PC-9 (cell line): ENCODE results near the gene ADARB2. TPM values are rescaled to one million over a fixed set of nuclear protein-coding genes. Genes with fewer than 3 reads are reported as not detected.

Source experiments
- BruUV-seq: library from RNA; stranded (reverse); fragments of 400-500 nt; replicated peaks from 2 replicates; lab custom pipeline; 2021; lab: Mats Ljungman, UMichigan
- CTCF ChIA-PET: fragments of 300-600 bp; sonication (Branson Sonifier 250); formaldehyde crosslinking; loops from one replicate; lab custom pipeline; 2022; ENCODE audit warnings: antibody characterized with exemption; lab: Charles Lee
- POLR2A ChIA-PET: fragments of 300-600 bp; sonication (Branson Sonifier 250); formaldehyde crosslinking; loops from one replicate; lab custom pipeline; 2022; ENCODE audit warnings: antibody characterized with exemption; ENCODE audit not compliant: unreplicated experiment; lab: Charles Lee
- DNase-seq, 2 experiments: peaks; one replicate each; pipeline versions ENCODE4 v3.0.0 to v3.0.0-alpha.2; 2015 to 2022; ENCODE audit warnings: mixed read lengths in 1 of 2
- H2AFZ ChIP-seq: fragments of 200-600 bp; sonication (generic); 2 replicates; pipeline ENCODE4 v1.8.1; 2017; ENCODE audit warnings: antibody characterized with exemption
- H3F3A ChIP-seq: fragments of 200-600 bp; sonication (generic); 2 replicates; pipeline ENCODE4 v1.8.1; 2017; ENCODE audit warnings: antibody characterized with exemption, mild to moderate bottlenecking, low read depth; ENCODE audit not compliant: insufficient read depth
- H3K27ac ChIP-seq: fragments of 200-600 bp; sonication (generic); 2 replicates; pipeline ENCODE4 v1.6.1; 2016; ENCODE audit warnings: mixed run types
- H3K27me3 ChIP-seq: fragments of 200-600 bp; sonication (generic); 2 replicates; pipeline ENCODE4 v1.6.1; 2016; ENCODE audit warnings: low read depth, mixed run types; ENCODE audit not compliant: insufficient read depth
- H3K36me3 ChIP-seq: fragments of 200-600 bp; sonication (generic); 2 replicates; pipeline ENCODE4 v1.6.1; 2016; ENCODE audit warnings: low read depth, mixed run types
- H3K4me1 ChIP-seq: fragments of 200-600 bp; sonication (generic); replicated peaks from 2 replicates; pipeline ENCODE4 v1.6.1; 2016; ENCODE audit warnings: mixed run types; ENCODE audit not compliant: insufficient read depth
- H3K4me2 ChIP-seq: fragments of 200-600 bp; sonication (generic); 2 replicates; pipeline ENCODE4 v1.6.1; 2017; ENCODE audit warnings: mixed run types
- H3K4me3 ChIP-seq: fragments of 200-600 bp; sonication (generic); 2 replicates; pipeline ENCODE4 v1.6.1; 2016; ENCODE audit warnings: mixed run types
- H3K79me2 ChIP-seq: fragments of 200-600 bp; sonication (generic); 2 replicates; pipeline ENCODE4 v1.6.1; 2017; ENCODE audit warnings: low read depth, mixed run types
- H3K9me2 ChIP-seq: fragments of 200-600 bp; sonication (generic); 2 replicates; pipeline ENCODE4 v1.8.1; 2017; ENCODE audit warnings: mild to moderate bottlenecking; ENCODE audit not compliant: insufficient read depth
- H3K9me3 ChIP-seq: fragments of 200-600 bp; sonication (generic); 2 replicates; pipeline ENCODE4 v1.8.1; 2016; ENCODE audit warnings: low read depth; ENCODE audit not compliant: insufficient read depth
- H4K20me1 ChIP-seq: fragments of 200-600 bp; sonication (generic); 2 replicates; pipeline ENCODE4 v1.8.1; 2017; ENCODE audit not compliant: insufficient read depth
- EZH2 ChIP-seq: fragments of 200-600 bp; sonication (generic); IDR thresholded peaks from 2 replicates; pipeline ENCODE4 v1.8.0; 2017; ENCODE audit warnings: antibody characterized with exemption, low read depth
- intact Hi-C: fragments of 100-400 bp; cut with micrococcal nuclease; formaldehyde crosslinking; loops from one replicate; pipeline ENCODE4 v1.10.0; 2022; ENCODE audit not compliant: unreplicated experiment
- total RNA-seq: library from RNA; stranded (reverse); gene quantifications from 2 replicates; pipeline ENCODE4 v1.2.3, GENCODE V29; 2021
- TF ChIP-seq, protein P1 (sequence below): fragments of 200-600 bp; sonication (generic); conservative IDR thresholded peaks from 2 replicates; pipeline ENCODE4 v1.6.1; 2017; ENCODE audit warnings: mixed run types, antibody characterized with exemption, mild to moderate bottlenecking, moderate library complexity

ADARB2 gene
- total RNA-seq, 1 experiment from 2014 or later: not detected

- H3K27ac ChIP-seq: no peak overlapping the region
- intact Hi-C loops: no loop called here
Observed at GRCh38 chr10:1552881-1553670, 184.2 kb downstream of the ADARB2 start.

DNA sequence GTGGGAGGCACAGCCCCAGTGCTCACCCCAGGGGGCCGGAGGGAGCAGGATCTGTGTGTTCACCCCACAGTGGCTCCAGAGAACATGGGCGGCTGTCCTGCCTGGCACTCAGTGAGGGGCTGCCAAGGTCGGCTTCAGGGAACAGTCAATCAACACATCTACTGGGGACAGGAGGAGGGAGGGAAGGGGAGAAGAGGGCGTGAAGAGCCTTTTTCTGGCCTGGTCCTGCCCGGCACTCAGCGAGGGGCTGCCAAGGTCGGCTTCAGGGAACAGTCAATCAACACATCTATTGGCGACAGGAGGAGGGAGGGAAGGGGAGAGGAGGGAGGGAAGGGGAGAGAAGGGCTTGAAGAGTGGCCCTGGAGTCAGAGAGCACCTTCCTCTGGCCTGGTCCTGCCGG, 184.9 kb downstream of the ADARB2 start:
- ChIA-PET POLR2A (no interaction called here), CTCF (no interaction called here)
- H3K36me3 ChIP-seq: no peaks in the 10 kb centered on the region
- H3K27ac ChIP-seq: no peak overlapping the region
- TF ChIP-seq, protein P1, sequence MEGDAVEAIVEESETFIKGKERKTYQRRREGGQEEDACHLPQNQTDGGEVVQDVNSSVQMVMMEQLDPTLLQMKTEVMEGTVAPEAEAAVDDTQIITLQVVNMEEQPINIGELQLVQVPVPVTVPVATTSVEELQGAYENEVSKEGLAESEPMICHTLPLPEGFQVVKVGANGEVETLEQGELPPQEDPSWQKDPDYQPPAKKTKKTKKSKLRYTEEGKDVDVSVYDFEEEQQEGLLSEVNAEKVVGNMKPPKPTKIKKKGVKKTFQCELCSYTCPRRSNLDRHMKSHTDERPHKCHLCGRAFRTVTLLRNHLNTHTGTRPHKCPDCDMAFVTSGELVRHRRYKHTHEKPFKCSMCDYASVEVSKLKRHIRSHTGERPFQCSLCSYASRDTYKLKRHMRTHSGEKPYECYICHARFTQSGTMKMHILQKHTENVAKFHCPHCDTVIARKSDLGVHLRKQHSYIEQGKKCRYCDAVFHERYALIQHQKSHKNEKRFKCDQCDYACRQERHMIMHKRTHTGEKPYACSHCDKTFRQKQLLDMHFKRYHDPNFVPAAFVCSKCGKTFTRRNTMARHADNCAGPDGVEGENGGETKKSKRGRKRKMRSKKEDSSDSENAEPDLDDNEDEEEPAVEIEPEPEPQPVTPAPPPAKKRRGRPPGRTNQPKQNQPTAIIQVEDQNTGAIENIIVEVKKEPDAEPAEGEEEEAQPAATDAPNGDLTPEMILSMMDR: no peak
- no peak for TF ChIP-seq EZH2
- H3K4me3 ChIP-seq: no peak overlapping the region
- H3K9me2 ChIP-seq: no peaks in the 10 kb centered on the region
- no peaks in the 10 kb centered on the region for H3K4me1 ChIP-seq
- no peaks in the 10 kb centered on the region for H3K79me2 ChIP-seq
- H3F3A ChIP-seq: no peaks in the 10 kb centered on the region
- H3K4me2 ChIP-seq: no peak overlapping the region
- H3K9me3 ChIP-seq: no peaks in the 10 kb centered on the region
- H3K27me3 ChIP-seq: peaks cover 83% of the 10 kb centered on the region
- no peaks in the 10 kb centered on the region for H4K20me1 ChIP-seq
- DNase-seq: no peak
- no TSS peak for BruUV-seq
- no peak overlapping the region for H2AFZ ChIP-seq
- intact Hi-C loops: no loop called here

More at GRCh38 chr10:1552881-1553670, 184.2 kb downstream of the ADARB2 start:
- H3K9me2 ChIP-seq: no peaks in the 10 kb centered on the region
- ChIA-PET POLR2A (no interaction called here), CTCF (no interaction called here)
- no peaks in the 10 kb centered on the region for H3K79me2 ChIP-seq
- peaks cover 83% of the 10 kb centered on the region for H3K27me3 ChIP-seq
- no peak overlapping the region for H3K4me3 ChIP-seq
- no peaks in the 10 kb centered on the region for H3K4me1 ChIP-seq
- no peak for DNase-seq
- no peaks in the 10 kb centered on the region for H3F3A ChIP-seq
- H3K36me3 ChIP-seq: no peaks in the 10 kb centered on the region
- H4K20me1 ChIP-seq: no peaks in the 10 kb centered on the region
- no peak overlapping the region for H3K4me2 ChIP-seq
- BruUV-seq: no TSS peak
- no peaks in the 10 kb centered on the region for H3K9me3 ChIP-seq
- TF ChIP-seq, protein P1: no peak
- no peak overlapping the region for H2AFZ ChIP-seq

DNA sequence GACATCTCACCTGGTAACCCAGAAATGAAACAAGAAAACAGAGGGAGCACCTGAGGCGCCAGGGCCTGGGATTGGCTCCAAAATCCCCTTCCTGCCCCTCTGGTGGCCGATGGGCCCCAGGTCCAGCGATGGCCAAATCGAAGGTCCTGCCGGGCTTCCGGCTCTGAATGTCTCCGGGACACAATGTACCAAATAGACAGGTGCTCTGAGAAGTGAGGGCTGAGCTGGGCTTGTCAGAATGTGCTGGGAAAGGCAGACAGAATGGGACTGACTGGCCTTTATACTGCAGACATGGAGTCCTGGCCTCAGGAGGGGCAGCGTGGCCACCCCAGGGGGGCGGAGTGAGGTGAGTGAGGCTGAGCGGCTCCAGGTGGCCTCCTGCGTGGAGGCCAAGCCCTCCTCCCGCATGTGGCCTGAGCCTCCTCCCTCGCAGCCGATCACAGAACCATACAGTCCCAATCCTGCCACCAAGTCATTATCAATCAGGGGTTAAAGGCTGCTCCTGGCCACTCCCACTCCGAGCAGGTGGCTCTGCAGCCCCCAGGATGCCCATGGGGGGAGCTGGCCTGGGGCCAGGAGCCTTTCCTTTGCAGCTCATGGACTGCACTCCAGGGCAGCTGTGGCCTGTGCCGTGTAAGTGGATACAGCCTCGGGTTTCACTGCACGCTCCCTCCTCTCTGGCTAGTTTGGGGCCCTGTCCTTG, 185.5 kb downstream of the ADARB2 start:
- Histone ChIP-seq H3F3A (no peaks in the 10 kb centered on the region), H3K79me2 (no peaks in the 10 kb centered on the region), H3K27me3 (peaks cover 79% of the 10 kb centered on the region), H3K4me3 (no peak overlapping the region), H3K4me1 (no peaks in the 10 kb centered on the region), H3K9me2 (no peaks in the 10 kb centered on the region), H2AFZ (no peak overlapping the region), H3K27ac (no peak overlapping the region), H3K4me2 (no peak overlapping the region), H3K36me3 (no peaks in the 10 kb centered on the region), H4K20me1 (no peaks in the 10 kb centered on the region), H3K9me3 (no peaks in the 10 kb centered on the region)
- CTCF ChIA-PET: no interaction called here
- TF ChIP-seq EZH2: no peak
- TF ChIP-seq, protein P1: no peak
- BruUV-seq: no TSS peak
- POLR2A ChIA-PET: no interaction called here
- no peak for DNase-seq
- intact Hi-C loops: no loop called here
